ENCODE results near the gene MRPS35.

MRPS35 gene

GRCh38 chr12:27710592-27711316 is at the start of gene MRPS35:
Gene MRPS35, plus strand, starts transcription at chr12:27710832. Its CDS starts 12 bp downstream, at chr12:27710844.
- peak; percentile 80 for DNase-seq (ENCODE audit: low spot score)

DNA sequence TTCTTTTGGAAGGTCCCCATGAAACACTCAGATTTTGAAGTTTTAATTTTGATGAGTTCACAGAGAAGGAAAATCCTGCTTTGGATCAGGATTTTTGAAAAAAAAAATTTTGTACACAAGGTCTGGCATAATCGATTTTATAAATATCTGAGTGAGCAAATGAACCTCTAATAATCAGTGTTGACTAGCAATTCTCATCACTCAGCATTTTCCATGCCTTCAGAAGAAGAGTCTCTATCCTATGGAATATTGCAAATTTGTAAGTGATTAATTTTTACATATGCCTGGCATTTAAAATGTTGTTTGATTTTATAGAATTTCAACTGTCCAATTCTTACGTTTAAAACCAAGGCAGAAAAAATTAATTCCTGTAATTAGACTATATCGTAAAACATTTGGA is 44.9 kb upstream of the MRPS35 start:
- DNase-seq (ENCODE audit: low spot score), result no peak

- no peak for DNase-seq (ENCODE audit: low spot score)
These were observed 44.1 kb upstream of the MRPS35 start for GRCh38 chr12:27666510-27666909.

GRCh38 chr12:27667540-27667939 is 43.1 kb upstream of the MRPS35 start:
- DNase-seq (ENCODE audit: low spot score), result no peak

DNA sequence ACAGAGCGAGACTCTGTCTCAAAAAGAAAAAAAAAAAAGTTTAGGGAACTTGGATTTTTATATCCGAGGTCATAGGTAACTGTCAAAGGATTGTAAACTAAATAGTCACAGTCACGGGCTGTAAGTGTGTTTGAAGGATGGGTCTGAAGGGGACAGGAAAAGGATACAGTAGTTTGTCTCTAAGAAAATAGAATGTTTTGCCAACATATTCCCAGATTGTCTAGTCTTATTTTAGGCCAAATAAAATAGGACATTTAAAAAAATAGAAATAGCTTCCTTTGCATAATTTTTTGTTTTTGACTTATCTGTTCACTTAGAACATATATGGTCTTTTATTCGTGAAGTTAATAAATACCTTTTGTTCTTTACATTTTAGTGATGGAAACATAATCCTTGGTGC is 38.6 kb upstream of the MRPS35 start:
- no peak for DNase-seq (ENCODE audit: low spot score)

DNA sequence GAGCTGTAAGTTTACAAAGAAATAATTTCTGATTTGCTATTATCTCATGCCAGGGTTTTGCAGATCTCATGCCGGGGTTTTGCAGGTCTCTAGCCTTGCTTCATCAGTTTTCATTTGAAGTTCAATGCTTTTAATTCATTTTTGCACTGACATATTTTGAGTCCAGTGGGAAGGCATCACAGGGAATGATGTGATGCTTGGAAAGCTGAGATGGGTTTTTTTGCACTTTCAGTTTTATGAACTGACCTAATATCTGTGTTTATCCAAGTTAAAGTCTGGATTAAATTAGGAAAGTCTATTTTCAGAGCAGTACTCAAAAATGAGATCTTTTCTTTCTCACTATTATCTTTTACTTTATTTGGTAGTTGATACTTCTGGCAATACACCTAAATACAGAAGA is 38.0 kb upstream of the MRPS35 start:
- DNase-seq (ENCODE audit: low spot score), result no peak

- DNase-seq (ENCODE audit: low spot score), result no peak
These were observed 37.4 kb upstream of the MRPS35 start for GRCh38 chr12:27673101-27673718.

DNA sequence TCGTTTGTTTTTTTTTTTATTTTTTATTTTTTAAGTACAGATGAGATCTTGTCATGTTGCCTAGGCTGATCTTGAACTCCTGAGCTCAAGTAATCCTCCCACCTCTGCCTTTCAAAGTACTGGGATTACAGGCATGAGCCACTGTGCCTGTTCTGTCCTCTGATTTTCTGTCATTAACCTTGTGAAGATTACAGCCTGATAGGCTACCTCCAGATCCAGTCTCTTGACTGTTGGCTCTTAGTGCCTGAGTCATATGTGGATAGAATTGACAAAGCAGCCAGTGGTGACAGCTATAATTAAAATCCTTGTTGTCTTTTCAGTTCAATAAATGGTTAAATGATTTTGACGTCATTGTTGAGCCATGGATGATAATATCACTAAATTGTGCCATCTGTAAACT is 35.6 kb upstream of the MRPS35 start:
- no peak for DNase-seq (ENCODE audit: low spot score)

DNA sequence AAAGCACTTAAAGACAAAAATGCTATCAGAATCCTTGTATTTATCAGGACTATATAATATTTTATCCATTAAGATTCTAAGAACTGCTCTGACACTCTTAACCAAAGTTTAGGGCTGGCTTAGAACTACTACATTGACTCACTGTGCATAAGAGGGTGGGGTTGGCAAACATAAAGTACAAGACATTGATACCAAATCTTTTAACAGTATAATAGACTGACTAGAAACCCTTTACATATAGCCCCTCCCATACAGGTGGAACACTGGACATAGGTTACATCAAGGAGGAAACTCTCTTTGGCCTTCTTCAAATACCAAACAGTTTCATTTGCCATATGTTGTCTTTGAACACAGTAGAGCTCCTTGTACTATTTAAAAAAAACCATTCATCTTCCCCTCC is 30.0 kb upstream of the MRPS35 start:
- DNase-seq (ENCODE audit: low spot score), result no peak

DNA sequence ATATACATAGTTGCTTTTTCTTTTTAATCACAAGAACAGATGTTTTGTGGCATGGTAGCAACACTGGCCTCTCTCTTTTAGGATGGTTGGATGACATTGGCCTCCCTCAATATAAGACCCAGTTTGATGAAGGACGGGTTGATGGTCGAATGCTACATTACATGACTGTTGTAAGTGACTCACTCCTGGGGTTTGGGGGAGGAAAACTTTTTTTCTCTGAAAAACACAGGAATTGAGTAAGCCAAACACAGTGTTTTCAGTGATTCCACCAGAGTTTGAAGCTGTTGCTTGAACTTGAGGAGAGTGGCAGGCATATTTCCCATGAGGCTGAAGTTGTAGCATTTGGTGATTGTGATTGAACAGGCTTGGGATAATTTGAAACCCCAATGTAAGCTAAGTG is 28.1 kb upstream of the MRPS35 start:
- DNase-seq (ENCODE audit: low spot score), result no peak

DNA sequence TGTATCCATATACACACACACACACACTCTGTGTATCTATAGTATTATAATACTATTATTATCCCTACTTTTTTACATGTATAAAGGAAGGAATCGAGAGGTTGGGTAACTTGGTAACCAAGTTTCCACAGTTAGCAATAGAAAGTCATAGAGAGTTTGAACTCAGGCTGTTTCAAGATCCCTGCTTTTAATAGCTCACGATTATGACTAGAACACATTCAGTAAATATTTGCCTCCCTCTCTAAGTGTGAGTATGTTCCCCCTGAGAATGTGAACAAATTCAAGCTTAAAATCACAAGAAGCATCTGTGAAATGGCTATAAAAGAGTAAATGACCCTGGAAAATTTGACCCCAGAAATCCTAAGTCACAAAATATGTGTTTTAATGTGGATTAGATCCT is 25.4 kb upstream of the MRPS35 start:
- DNase-seq (ENCODE audit: low spot score), result no peak

GRCh38 chr12:27686147-27686546 is 24.5 kb upstream of the MRPS35 start:
- DNase-seq (ENCODE audit: low spot score), result no peak

- DNase-seq (ENCODE audit: low spot score), result no peak
These were observed 22.0 kb upstream of the MRPS35 start for GRCh38 chr12:27688671-27689070.

GRCh38 chr12:27689558-27690180 is 21.0 kb upstream of the MRPS35 start:
- no peak for DNase-seq (ENCODE audit: low spot score)

- no peak for DNase-seq (ENCODE audit: low spot score)
These were observed 17.2 kb upstream of the MRPS35 start for GRCh38 chr12:27693403-27693802.

DNA sequence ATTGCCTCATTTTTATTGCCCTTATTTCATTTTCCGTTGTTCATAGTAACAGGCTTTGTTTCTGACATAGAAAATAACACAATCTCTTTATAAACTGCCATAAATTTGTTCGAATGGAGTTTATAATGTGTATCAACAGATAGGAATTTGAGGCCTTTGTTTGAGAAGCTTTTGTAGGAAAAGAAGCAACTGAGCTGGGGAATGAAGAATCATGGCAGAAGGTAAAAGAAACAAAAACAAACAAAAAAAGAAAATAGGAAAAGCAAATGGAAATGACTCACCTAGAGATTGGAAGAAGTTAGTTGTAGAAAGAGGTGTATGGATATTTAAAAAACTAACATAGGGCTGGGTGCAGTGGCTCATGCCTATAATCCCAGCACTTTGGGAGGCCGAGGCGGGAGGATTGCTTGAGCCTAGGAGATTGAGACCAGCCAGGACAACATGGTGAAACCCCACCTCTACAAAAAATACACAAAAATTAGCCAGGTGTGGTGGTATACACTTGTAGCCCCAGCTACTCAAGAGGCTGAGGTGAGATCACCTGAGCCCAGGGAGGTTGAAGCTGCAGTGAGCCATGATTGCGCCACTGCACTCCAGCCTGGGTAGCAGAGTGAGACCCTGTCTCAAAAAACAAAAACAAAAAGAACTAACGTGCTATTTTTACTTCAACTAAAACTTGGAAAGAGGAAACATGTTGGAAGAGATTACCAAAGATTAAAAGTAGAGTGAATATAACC is 14.9 kb upstream of the MRPS35 start:
- no peak for DNase-seq (ENCODE audit: low spot score)

DNA sequence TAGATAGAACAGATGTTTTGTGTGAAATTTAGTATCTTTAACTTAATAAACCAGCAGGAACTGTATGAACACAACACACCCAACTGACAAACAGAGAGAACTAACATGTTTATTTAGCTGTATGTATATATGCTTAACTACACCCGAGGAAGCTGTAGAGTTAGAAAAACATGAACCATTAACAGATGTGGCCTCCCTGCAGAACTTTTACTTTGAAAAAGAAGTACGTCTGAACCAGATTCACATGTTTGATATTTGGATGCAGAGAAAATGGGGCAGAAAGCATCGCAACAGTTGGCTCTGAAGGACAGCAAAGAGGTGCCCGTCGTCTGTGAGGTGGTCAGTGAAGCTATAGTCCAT is 14.4 kb upstream of the MRPS35 start, which contains the start of gene REP15:
TSS of gene REP15 (plus strand) at position 155 of the 360 bp plus-strand sequence. CDS start at position 271, 116 bp downstream.
- DNase-seq (ENCODE audit: low spot score), result no peak

DNA sequence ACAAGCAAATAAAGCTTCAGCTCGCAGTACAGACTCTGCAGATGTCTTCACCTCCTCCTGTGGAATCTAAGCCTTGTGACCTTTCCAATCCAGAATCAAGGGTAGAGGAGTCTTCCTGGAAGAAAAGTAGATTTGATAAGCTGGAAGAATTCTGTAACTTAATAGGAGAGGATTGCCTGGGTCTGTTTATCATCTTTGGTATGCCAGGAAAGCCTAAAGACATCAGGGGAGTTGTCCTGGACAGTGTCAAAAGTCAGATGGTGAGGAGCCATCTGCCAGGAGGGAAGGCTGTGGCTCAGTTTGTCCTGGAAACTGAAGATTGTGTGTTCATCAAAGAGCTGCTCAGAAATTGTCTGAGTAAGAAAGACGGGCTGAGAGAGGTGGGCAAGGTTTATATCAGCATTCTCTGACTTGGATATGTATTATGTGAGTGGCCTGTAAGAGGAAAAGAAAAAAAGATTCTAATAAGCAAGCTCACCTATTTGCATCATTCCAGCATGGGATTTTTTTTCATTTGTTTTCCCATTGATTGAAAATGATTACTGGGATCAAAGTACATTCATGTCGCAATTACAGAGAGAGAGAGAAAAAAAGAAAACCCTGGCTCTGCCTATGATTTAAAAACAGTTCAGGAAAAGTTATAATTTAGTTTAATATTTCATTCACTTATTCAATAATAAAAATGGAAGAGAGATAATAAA is 13.6 kb upstream of the MRPS35 start:
- no peak for DNase-seq (ENCODE audit: low spot score)

GRCh38 chr12:27703720-27704452 is 6.7 kb upstream of the MRPS35 start:
- DNase-seq (ENCODE audit: low spot score), result peak; percentile 56

DNA sequence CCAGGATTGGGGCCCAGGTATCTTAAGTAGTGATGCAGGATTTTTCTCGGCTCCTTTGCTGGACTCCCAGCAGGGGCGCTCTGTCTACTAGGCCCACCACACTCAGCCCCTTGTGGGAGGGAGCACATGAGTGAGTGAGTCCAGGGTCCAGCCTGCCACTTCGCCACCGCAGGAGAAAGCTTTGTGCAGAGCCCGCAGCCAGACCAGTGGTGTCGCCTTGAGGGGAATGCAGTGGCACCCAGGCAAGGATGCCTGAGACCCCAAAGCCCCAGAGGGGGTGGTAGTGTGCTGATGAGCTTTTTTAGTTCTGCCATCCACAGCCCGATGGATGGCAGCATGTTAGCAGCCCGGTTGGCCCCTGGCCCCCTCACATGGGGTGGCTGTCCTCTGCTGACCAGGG is 5.4 kb upstream of the MRPS35 start:
- DNase-seq (ENCODE audit: low spot score), result peak; percentile 59

DNA sequence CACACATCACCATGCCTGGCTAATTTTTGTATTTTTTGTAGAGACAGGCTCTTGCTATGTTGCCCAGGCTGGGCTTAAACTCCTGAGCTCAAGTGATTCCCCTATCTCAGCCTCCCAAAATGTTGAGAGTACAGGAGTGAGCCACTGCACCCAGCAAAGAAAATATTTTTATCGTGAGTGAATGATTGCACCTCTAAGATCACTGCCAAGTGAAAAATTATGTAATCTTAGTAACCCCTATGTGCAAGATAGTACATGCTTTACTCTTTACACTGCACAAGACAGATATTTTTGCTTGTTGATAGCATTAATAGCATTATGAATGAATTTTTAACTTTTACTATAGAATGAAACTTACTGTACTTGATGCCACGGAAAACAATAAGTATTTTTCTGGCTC is 3.4 kb upstream of the MRPS35 start:
- DNase-seq (ENCODE audit: low spot score), result no peak

All from HuH-7 (cell line).